Measurements from ENCODE around the gene DUSP10. TPM values are rescaled to one million over a fixed set of nuclear protein-coding genes. Genes with fewer than 3 reads are reported as not detected.

Gene DUSP10
- polyA plus RNA-seq, 3 donors: 10.4 to 41.1 (median 12.7) TPM

DNA sequence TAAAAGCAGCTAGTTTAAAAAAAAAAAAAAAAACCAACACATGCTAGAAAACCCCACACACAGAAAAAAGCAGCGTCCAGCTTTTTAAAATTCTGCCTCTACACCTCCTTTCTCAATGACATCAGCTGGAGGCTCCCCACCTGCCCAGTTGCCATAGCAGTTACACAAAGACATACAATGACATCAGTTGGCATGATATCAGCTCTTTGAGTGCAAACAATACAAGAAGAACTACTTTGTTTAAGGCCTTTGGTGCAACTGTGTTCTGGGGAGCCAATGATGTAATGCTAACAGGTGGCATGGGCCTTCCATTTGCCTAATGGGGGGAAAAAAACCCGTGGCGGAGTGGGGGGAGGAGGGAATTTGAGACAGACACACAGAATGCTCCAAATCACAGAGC lies 32.9 kb downstream of the DUSP10 start:
- intact Hi-C loops (cut with micrococcal nuclease): no loop called here

DNA sequence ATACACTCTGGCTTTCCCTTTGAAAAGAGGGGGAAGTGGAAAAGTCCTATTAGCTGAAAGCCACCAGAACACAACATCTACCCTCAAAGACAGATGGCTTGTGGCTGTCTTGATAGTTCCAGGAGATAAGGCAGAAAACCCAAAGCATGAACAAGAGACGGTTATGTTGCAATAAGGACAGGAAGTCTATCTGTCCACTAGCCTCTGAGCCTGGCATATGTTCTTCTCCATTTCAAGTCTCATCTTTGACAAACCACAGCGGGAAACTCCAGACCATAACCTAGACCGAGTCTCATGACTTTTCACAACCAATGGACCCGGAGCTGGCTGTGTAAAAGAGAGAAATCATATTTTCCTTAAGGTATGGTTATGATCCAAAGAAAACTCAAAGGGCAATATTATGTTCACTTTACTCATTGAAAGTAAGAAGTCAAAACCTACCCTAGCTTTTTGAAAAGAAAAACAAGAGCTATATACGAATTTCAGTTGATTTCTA lies 33.8 kb downstream of the DUSP10 start:
- peak; percentile 92 to 99 (median 98) for DNase-seq
- TF ChIP-seq, protein P1, sequence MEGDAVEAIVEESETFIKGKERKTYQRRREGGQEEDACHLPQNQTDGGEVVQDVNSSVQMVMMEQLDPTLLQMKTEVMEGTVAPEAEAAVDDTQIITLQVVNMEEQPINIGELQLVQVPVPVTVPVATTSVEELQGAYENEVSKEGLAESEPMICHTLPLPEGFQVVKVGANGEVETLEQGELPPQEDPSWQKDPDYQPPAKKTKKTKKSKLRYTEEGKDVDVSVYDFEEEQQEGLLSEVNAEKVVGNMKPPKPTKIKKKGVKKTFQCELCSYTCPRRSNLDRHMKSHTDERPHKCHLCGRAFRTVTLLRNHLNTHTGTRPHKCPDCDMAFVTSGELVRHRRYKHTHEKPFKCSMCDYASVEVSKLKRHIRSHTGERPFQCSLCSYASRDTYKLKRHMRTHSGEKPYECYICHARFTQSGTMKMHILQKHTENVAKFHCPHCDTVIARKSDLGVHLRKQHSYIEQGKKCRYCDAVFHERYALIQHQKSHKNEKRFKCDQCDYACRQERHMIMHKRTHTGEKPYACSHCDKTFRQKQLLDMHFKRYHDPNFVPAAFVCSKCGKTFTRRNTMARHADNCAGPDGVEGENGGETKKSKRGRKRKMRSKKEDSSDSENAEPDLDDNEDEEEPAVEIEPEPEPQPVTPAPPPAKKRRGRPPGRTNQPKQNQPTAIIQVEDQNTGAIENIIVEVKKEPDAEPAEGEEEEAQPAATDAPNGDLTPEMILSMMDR (IDR thresholded peaks at IDR 0.05): no peak
- peak overlapping the region; percentile 57 for H3K9ac ChIP-seq (ENCODE audit: insufficient read depth, low read length, poor library complexity, severe bottlenecking)
- Mint-ChIP-seq H3K27ac (peak overlapping the region; percentile 88 to 97 (median 96)), H3K36me3 (peaks cover 16 to 22% of the 10 kb centered on the region in 2 donors), H3K4me3 (peak overlapping the region in 1 of 2 donors; percentile 46), H3K9me3 (no peaks in the 10 kb centered on the region), H3K4me1 (peaks cover 90% of the 10 kb centered on the region), H3K27me3 (ENCODE audit: low read depth in 3 of 3) (peaks cover 0 to 3% (median 0%) of the 10 kb centered on the region in 3 donors)
- peak overlapping the region; percentile 60 to 97 for H3K27ac ChIP-seq (ENCODE audit: low read depth in 1 of 2, low read length in 2 of 2)
- H3K27me3 ChIP-seq (ENCODE audit: control insufficient read depth in 2 of 2, insufficient read depth in 2 of 2, low read length in 2 of 2): no peaks in the 10 kb centered on the region
- H3K79me2 ChIP-seq (ENCODE audit: insufficient read depth, low read length): peaks cover 73% of the 10 kb centered on the region
- peak overlapping the region in 1 of 3 experiments; percentile 39 for H3K4me3 ChIP-seq (replicated peaks in 1 of 3; ENCODE audit: low read depth in 2 of 3, low read length in 3 of 3)
- no peak overlapping the region for H2AFZ ChIP-seq (ENCODE audit: insufficient read depth, low read depth, low read length, poor library complexity, severe bottlenecking)
- no peaks in the 10 kb centered on the region for H3K9me3 ChIP-seq (replicated peaks in 1 of 2; ENCODE audit: control insufficient read depth in 1 of 2, insufficient read depth in 1 of 2, low read length in 2 of 2)
- H3K4me2 ChIP-seq (replicated peaks; ENCODE audit: extremely low read depth, low read length, poor library complexity, severe bottlenecking): peak overlapping the region; percentile 42
- peaks cover 6 to 7% of the 10 kb centered on the region in 2 donors for H3K36me3 ChIP-seq (replicated peaks in 1 of 2; ENCODE audit: control insufficient read depth in 1 of 2, insufficient read depth in 2 of 2, low read length in 2 of 2)
- no peaks in the 10 kb centered on the region for H4K20me1 ChIP-seq (ENCODE audit: insufficient read depth, low read length)
- WGBS (ENCODE audit: insufficient coverage): 0% methylated on average over 1 of the region's 5 CpGs
- peaks cover 95 to 99% of the 10 kb centered on the region in 2 donors for H3K4me1 ChIP-seq (ENCODE audit: control insufficient read depth in 1 of 2, insufficient read depth in 2 of 2, low read length in 2 of 2)
- intact Hi-C loops (cut with micrococcal nuclease): no loop called here

More for the DNA sequence above, 32.9 kb downstream of the DUSP10 start:
- H3K9ac ChIP-seq (ENCODE audit: insufficient read depth, low read length, poor library complexity, severe bottlenecking): peak overlapping the region; percentile 57
- peak overlapping the region; percentile 88 to 97 (median 96) for H3K27ac Mint-ChIP-seq
- peaks cover 0 to 3% (median 0%) of the 10 kb centered on the region in 3 donors for H3K27me3 Mint-ChIP-seq (ENCODE audit: low read depth in 3 of 3)
- H3K9me3 ChIP-seq (replicated peaks in 1 of 2; ENCODE audit: control insufficient read depth in 1 of 2, insufficient read depth in 1 of 2, low read length in 2 of 2): no peaks in the 10 kb centered on the region
- peak overlapping the region; percentile 60 to 97 for H3K27ac ChIP-seq (ENCODE audit: low read depth in 1 of 2, low read length in 2 of 2)
- H3K27me3 ChIP-seq (ENCODE audit: control insufficient read depth in 2 of 2, insufficient read depth in 2 of 2, low read length in 2 of 2): no peaks in the 10 kb centered on the region
- H3K4me3 ChIP-seq (replicated peaks in 1 of 3; ENCODE audit: low read depth in 2 of 3, low read length in 3 of 3): no peak overlapping the region
- peaks cover 6 to 7% of the 10 kb centered on the region in 2 donors for H3K36me3 ChIP-seq (replicated peaks in 1 of 2; ENCODE audit: control insufficient read depth in 1 of 2, insufficient read depth in 2 of 2, low read length in 2 of 2)
- H2AFZ ChIP-seq (ENCODE audit: insufficient read depth, low read depth, low read length, poor library complexity, severe bottlenecking): no peak overlapping the region
- DNase-seq: peak; percentile 73 to 88 (median 74)
- 14% methylated on average over 2 of the region's 3 CpGs for WGBS (ENCODE audit: insufficient coverage)
- H3K79me2 ChIP-seq (ENCODE audit: insufficient read depth, low read length): peaks cover 79% of the 10 kb centered on the region
- H4K20me1 ChIP-seq (ENCODE audit: insufficient read depth, low read length): no peaks in the 10 kb centered on the region
- H3K36me3 Mint-ChIP-seq: peaks cover 16 to 21% of the 10 kb centered on the region in 2 donors
- peaks cover 91 to 98% of the 10 kb centered on the region in 2 donors for H3K4me1 ChIP-seq (ENCODE audit: control insufficient read depth in 1 of 2, insufficient read depth in 2 of 2, low read length in 2 of 2)
- H3K4me1 Mint-ChIP-seq: peaks cover 85% of the 10 kb centered on the region
- TF ChIP-seq, protein P1 (IDR thresholded peaks at IDR 0.05): no peak
- peak overlapping the region in 1 of 2 donors; percentile 46 for H3K4me3 Mint-ChIP-seq
- H3K4me2 ChIP-seq (replicated peaks; ENCODE audit: extremely low read depth, low read length, poor library complexity, severe bottlenecking): no peak overlapping the region
- H3K9me3 Mint-ChIP-seq: no peaks in the 10 kb centered on the region
